Calu3 (cell line): Measurements from ENCODE around the gene ZC3H7B. TPM values are rescaled to one million over a fixed set of nuclear protein-coding genes. Genes with fewer than 3 reads are reported as not detected.

Source experiments
- BruUV-seq: library from RNA; stranded (reverse); fragments of 400-500 nt; replicated peaks from 2 replicates; lab custom pipeline; 2021; lab: Mats Ljungman, UMichigan
- CTCF ChIA-PET: fragments of 300-600 bp; sonication (Branson Sonifier 250); formaldehyde crosslinking; loops from one replicate; lab custom pipeline; 2022; ENCODE audit warnings: antibody characterized with exemption; lab: Charles Lee
- DNase-seq: peaks from one replicate; pipeline ENCODE4 v3.0.0; 2022
- H3K27ac Mint-ChIP-seq: one replicate; pipeline ENCODE4 v1.8.0; 2022; ENCODE audit warnings: mixed read lengths; ENCODE audit not compliant: unreplicated experiment
- H3K27me3 Mint-ChIP-seq: one replicate; pipeline ENCODE4 v1.8.0; 2022; ENCODE audit warnings: mixed read lengths; ENCODE audit not compliant: unreplicated experiment
- H3K36me3 Mint-ChIP-seq: one replicate; pipeline ENCODE4 v1.8.0; 2022; ENCODE audit warnings: mild to moderate bottlenecking, moderate library complexity, mixed read lengths; ENCODE audit not compliant: insufficient read depth, unreplicated experiment
- H3K4me1 Mint-ChIP-seq: one replicate; pipeline ENCODE4 v1.8.0; 2022; ENCODE audit warnings: mild to moderate bottlenecking, low read depth, mixed read lengths; ENCODE audit not compliant: unreplicated experiment
- H3K4me3 Mint-ChIP-seq: one replicate; pipeline ENCODE4 v1.8.0; 2022; ENCODE audit warnings: mild to moderate bottlenecking, low read depth, moderate library complexity, mixed read lengths; ENCODE audit not compliant: unreplicated experiment
- H3K9me3 Mint-ChIP-seq: one replicate; pipeline ENCODE4 v1.8.0; 2022; ENCODE audit warnings: low read depth, mixed read lengths; ENCODE audit not compliant: unreplicated experiment
- CTCF ChIP-seq: fragments of 200-600 bp; IDR thresholded peaks from one replicate; pipeline ENCODE4 v1.8.0; 2022; ENCODE audit warnings: antibody characterized with exemption; ENCODE audit not compliant: unreplicated experiment
- intact Hi-C: fragments of 100-400 bp; cut with micrococcal nuclease; formaldehyde crosslinking; loops from one replicate; pipeline ENCODE4 v1.10.0; 2022; ENCODE audit not compliant: unreplicated experiment
- total RNA-seq: library from RNA; stranded (reverse); gene quantifications from 2 replicates; pipeline ENCODE4 v1.2.3, GENCODE V29; 2022

Gene ZC3H7B
- total RNA-seq, 1 experiment from 2014 or later: 53.5 TPM

- TF ChIP-seq CTCF: no peak
- DNase-seq: peak; percentile 98
- Mint-ChIP-seq H3K4me3 (peak within 1 kb of the TSS; percentile 86), H3K27ac (peak within 1 kb of the TSS; percentile 81), H3K4me1 (peaks cover 57% of the 10 kb centered on the region), H3K9me3 (no peaks in the 10 kb centered on the region), H3K36me3 (peaks cover 65% of the 10 kb centered on the region), H3K27me3 (no peaks in the 10 kb centered on the region)
- no TSS peak for BruUV-seq
- CTCF ChIA-PET: interaction anchor here (1.2 kb wide), 1 partner anchor 15 kb away, joined by 3 read pairs; the partner anchor contains the start of gene ZC3H7B
- intact Hi-C loops: no loop called here
Observed at GRCh38 chr22:41285820-41286638, 15.3 kb upstream of the ZC3H7B start, which contains the start of gene RANGAP1. Gene RANGAP1 (minus strand): TSS chr22:41286187. CDS start chr22:41281044, 5,143 bp downstream.

GRCh38 chr22:41286639-41287091 lies 14.7 kb upstream of the ZC3H7B start:
- Mint-ChIP-seq H3K4me1 (peaks cover 52% of the 10 kb centered on the region), H3K27ac (peak overlapping the region; percentile 81), H3K9me3 (no peaks in the 10 kb centered on the region), H3K36me3 (peaks cover 59% of the 10 kb centered on the region), H3K27me3 (no peaks in the 10 kb centered on the region), H3K4me3 (peak overlapping the region; percentile 86)
- peak; percentile 20 for DNase-seq
- intact Hi-C loops: no loop called here
- TSS peak; percentile 89 for BruUV-seq
- no peak for TF ChIP-seq CTCF
- CTCF ChIA-PET: interaction anchor here (1.2 kb wide), 1 partner anchor 15 kb away, joined by 3 read pairs; the partner anchor contains the start of gene ZC3H7B

GRCh38 chr22:41288245-41288946 lies 12.9 kb upstream of the ZC3H7B start:
- H3K4me3 Mint-ChIP-seq: peak overlapping the region; percentile 55
- intact Hi-C loops: no loop called here
- H3K27me3 Mint-ChIP-seq: no peaks in the 10 kb centered on the region
- H3K4me1 Mint-ChIP-seq: peaks cover 40% of the 10 kb centered on the region
- no peak for TF ChIP-seq CTCF
- CTCF ChIA-PET: interaction anchor here (0.5 kb wide), 1 partner anchor 285 kb away, joined by 3 read pairs; no protein-coding TSS in a partner anchor
- H3K36me3 Mint-ChIP-seq: peaks cover 44% of the 10 kb centered on the region
- peak overlapping the region; percentile 77 for H3K27ac Mint-ChIP-seq
- BruUV-seq: no TSS peak
- DNase-seq: peak; percentile 59
- no peaks in the 10 kb centered on the region for H3K9me3 Mint-ChIP-seq

- DNase-seq: no peak
- peak overlapping the region; percentile 82 for H3K27ac Mint-ChIP-seq
- no peaks in the 10 kb centered on the region for H3K9me3 Mint-ChIP-seq
- intact Hi-C loops: no loop called here
- peaks cover 33% of the 10 kb centered on the region for H3K36me3 Mint-ChIP-seq
- TF ChIP-seq CTCF: no peak
- no peaks in the 10 kb centered on the region for H3K27me3 Mint-ChIP-seq
- BruUV-seq: no TSS peak
- CTCF ChIA-PET: no interaction called here
- peaks cover 35% of the 10 kb centered on the region for H3K4me1 Mint-ChIP-seq
- no peak overlapping the region for H3K4me3 Mint-ChIP-seq
Observed at GRCh38 chr22:41289671-41290070, 11.7 kb upstream of the ZC3H7B start.
